ENCODE measurements around the gene IL23A.

GRCh38 chr12:56304872-56305590 is 33.7 kb upstream of the IL23A start:
- TF ChIP-seq, protein P1, sequence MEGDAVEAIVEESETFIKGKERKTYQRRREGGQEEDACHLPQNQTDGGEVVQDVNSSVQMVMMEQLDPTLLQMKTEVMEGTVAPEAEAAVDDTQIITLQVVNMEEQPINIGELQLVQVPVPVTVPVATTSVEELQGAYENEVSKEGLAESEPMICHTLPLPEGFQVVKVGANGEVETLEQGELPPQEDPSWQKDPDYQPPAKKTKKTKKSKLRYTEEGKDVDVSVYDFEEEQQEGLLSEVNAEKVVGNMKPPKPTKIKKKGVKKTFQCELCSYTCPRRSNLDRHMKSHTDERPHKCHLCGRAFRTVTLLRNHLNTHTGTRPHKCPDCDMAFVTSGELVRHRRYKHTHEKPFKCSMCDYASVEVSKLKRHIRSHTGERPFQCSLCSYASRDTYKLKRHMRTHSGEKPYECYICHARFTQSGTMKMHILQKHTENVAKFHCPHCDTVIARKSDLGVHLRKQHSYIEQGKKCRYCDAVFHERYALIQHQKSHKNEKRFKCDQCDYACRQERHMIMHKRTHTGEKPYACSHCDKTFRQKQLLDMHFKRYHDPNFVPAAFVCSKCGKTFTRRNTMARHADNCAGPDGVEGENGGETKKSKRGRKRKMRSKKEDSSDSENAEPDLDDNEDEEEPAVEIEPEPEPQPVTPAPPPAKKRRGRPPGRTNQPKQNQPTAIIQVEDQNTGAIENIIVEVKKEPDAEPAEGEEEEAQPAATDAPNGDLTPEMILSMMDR (conservative IDR thresholded peaks at IDR 0.05; ENCODE audit: low read depth, low read length): no peak
- TF ChIP-seq EZH2 (IDR thresholded peaks at IDR 0.05; ENCODE audit: low read length, unreplicated experiment): no peak
- no peak for TF ChIP-seq EZH2phosphoT487 (IDR thresholded peaks at IDR 0.05; ENCODE audit: borderline replicate concordance, low read length)

Measured in PC-3 (cell line).